ENCODE results near the gene SRPRA.

DNA sequence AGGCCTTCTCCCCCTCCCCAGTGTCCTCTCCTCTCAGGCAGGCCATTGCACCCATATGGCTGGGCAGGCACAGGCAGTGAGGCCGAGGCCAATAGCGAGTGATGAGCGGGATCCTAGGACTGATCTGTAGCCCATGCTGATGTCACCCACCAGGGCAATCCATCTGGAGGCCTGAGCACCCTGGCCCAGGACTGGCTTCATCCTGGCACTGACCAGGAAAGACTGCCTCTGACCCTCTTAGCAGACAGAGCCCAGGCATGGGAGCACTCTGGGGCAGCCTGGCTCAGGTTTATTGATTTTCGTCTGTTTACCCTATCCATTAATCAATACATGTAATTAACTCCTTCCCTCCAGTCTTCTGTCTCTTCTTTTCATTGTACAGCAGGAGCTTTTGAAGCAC lies 9.1 kb upstream of the SRPRA start:
- TF ChIP-seq, protein P1, sequence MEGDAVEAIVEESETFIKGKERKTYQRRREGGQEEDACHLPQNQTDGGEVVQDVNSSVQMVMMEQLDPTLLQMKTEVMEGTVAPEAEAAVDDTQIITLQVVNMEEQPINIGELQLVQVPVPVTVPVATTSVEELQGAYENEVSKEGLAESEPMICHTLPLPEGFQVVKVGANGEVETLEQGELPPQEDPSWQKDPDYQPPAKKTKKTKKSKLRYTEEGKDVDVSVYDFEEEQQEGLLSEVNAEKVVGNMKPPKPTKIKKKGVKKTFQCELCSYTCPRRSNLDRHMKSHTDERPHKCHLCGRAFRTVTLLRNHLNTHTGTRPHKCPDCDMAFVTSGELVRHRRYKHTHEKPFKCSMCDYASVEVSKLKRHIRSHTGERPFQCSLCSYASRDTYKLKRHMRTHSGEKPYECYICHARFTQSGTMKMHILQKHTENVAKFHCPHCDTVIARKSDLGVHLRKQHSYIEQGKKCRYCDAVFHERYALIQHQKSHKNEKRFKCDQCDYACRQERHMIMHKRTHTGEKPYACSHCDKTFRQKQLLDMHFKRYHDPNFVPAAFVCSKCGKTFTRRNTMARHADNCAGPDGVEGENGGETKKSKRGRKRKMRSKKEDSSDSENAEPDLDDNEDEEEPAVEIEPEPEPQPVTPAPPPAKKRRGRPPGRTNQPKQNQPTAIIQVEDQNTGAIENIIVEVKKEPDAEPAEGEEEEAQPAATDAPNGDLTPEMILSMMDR (IDR thresholded peaks at IDR 0.05; ENCODE audit: poor library complexity, severe bottlenecking), result no peak
- TF ChIP-seq EP300 (conservative IDR thresholded peaks at IDR 0.05; ENCODE audit: poor library complexity, severe bottlenecking), result no peak
- no peak for TF ChIP-seq EZH2 (IDR thresholded peaks at IDR 0.05; ENCODE audit: borderline replicate concordance, insufficient read depth, low read length, poor library complexity, severe bottlenecking)
